LNCAP (cell line): Measurements from ENCODE around the gene SEC22A.

Experiments
- TF ChIP-seq, protein P1 (sequence below): fragments of 450-650 bp; IDR thresholded peaks from 2 replicates; pipeline ENCODE4 v1.5.1; 2017; ENCODE audit warnings: mild to moderate bottlenecking

SEC22A gene

DNA sequence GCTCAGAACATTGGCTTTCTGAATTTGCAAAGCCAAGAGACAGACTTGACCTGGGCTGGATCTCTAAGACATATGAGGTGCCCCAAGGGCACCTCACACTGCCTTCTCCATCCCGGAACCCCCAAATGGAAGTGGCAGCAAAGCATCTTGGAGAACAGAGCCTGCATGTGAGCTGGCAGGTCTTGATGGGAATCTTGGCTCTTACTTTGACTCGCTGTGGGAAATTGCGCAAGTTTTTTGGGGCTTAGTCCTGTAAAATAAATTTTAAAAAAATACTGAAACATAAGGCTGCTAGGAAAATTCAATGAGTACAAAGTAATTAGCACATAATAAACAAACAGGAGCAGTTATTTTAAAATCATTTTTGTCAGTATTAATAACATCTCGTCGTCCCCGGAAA, 13.7 kb upstream of the SEC22A start:
- TF ChIP-seq, protein P1, sequence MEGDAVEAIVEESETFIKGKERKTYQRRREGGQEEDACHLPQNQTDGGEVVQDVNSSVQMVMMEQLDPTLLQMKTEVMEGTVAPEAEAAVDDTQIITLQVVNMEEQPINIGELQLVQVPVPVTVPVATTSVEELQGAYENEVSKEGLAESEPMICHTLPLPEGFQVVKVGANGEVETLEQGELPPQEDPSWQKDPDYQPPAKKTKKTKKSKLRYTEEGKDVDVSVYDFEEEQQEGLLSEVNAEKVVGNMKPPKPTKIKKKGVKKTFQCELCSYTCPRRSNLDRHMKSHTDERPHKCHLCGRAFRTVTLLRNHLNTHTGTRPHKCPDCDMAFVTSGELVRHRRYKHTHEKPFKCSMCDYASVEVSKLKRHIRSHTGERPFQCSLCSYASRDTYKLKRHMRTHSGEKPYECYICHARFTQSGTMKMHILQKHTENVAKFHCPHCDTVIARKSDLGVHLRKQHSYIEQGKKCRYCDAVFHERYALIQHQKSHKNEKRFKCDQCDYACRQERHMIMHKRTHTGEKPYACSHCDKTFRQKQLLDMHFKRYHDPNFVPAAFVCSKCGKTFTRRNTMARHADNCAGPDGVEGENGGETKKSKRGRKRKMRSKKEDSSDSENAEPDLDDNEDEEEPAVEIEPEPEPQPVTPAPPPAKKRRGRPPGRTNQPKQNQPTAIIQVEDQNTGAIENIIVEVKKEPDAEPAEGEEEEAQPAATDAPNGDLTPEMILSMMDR: no peak

DNA sequence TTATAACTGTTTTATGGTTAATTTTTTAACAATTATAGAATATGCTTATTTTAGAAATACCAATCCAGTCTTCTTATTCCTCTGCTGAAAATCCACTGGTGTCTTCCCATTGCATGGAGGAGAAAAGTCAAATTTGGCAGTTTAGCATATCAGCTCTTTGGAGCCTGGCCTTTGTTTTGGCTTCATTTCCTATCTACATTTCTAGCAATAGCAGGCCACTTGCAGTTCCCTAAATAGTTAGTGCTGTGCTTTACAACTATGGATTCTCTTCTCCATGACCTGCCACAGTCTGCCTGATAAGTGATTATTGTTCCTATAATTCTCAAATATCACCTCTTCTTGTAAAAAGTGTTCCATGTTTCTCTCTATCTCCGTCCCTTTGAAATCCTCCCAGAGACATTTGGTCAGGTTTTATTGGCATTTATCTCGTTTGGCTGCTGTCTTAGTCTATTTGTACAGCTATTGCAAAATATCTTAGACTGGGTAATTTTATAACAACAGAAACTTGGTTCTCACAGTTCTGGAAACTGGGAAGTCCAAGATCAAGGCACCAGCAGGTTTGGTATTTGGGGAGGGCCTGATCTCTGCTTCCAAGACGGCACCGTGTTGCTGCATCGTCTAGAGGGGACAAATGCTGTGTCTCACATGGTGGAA, 8.2 kb upstream of the SEC22A start:
- TF ChIP-seq, protein P1: no peak

DNA sequence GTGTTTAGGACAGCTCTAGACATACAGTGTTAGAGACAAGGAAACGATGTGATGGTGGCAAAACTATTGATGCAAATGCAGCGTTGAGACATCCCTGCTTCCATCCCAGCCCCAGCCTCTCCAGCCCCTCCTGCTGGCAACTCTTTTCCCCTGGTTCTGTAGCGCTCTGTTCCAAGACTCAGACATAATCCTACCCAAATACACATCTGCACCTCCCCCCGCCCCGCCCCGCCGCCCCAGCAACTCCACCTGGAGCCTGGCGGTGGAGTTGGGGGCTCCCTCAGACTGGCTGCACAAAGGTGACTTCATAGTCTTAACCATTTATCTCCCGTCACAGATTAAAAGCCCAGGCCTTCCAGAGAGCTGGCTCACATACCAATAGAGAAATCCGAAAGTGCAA, 7.2 kb upstream of the SEC22A start:
- TF ChIP-seq, protein P1: no peak

DNA sequence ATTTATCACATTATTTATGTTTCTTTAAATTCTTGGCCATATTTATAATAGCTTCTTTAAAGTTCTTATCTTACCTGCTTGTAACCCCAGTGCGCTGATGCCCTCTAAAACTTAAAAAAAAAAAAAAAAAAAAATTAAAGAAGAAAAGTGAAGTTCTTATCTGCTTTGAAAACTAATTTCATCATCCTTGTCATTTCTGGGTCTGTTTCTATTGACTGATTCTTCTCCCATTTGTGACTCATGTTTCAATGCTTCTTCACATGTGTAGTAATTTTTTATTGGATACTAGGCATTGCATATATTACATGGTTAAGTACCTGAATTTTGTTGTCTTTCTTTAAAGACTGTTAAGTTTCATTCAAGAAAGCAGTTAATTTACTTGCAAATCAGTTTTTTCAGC, 3.4 kb upstream of the SEC22A start:
- TF ChIP-seq, protein P1: no peak

DNA sequence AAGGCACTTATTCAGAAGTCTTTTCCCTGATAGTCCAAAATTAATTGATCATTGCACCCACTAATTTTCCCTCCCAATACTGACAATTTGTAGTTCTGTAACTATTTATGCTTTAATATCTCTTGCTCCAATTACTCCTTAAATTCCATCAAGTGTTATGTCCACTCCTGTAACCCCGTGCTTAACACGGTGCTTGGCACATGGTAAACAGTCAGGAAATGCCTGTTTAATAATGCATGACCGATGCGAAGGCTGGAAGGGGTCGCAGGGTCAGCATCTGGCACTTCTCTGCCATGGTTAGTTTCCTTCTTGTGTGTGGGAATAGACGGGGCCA, 553 bp upstream of the SEC22A start:
- TF ChIP-seq, protein P1: no peak

DNA sequence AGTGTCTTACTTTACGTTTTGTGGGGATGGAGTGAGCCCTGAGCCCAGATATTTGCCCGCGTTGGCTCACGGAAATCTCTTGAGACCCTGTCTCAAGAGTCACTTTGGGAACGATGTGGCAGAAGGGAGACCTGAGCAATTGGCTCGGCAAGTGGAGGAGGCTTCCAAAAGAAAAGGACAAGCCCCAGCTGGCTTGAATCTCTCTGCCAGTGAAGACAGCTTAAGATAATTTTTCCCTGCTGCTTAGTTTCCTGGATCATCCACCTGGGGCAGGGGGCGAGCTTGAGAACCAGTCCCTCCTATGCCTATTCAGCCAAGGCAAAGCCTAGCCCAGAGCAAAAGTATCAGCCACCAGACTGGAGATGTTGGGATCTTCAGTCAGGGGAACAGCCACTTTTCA, 708 bp downstream of the SEC22A start:
- TF ChIP-seq, protein P1: no peak

DNA sequence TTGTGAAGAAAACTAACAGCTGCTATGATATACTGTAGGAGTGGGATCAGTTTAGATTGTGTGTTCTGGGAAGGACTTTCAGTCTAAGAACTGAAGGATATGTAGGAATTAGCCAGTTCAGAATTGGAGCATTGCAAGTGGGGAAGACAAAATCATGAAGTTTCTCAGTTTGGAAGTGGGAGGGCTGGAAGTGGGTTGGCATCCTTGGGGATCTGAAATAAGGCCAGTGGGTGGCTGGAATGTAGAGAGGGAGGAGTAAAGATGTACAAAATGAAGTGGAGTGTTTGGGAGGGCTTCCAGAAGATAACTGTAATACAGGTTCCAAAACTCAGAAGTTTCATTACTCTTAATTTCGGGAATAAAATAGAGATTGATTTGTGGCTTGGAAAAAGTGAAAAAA, 17.2 kb downstream of the SEC22A start:
- TF ChIP-seq, protein P1: no peak

DNA sequence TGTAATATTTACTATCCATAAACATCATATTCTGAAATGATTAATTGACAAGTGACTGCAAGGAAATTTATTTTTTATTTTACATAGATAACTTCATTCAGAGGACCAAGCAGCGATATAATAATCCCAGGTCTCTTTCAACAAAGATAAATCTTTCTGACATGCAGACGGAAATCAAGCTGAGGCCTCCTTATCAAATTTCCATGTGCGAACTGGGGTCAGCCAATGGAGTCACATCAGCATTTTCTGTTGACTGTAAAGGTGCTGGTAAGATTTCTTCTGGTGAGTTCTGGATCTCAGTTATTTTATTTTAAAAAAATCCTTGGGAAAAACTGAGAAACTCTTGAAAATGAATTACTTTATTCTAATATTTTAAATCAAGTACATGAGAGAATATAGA, 23.3 kb downstream of the SEC22A start:
- TF ChIP-seq, protein P1: no peak
